NB4 (cell line): ENCODE results near the gene HES6.

Experiments
- CTCF ChIP-seq: IDR thresholded peaks from one replicate; pipeline ENCODE4 v1.5.1; 2012; ENCODE audit warnings: low read depth, low read length
- MAX ChIP-seq: IDR thresholded peaks from 2 replicates; pipeline ENCODE4 v1.6.1; 2011; ENCODE audit warnings: low read depth, low read length
- MYC ChIP-seq: IDR thresholded peaks from 2 replicates; pipeline ENCODE4 v1.6.1; 2011; ENCODE audit warnings: low read depth, low read length
- POLR2A ChIP-seq: IDR thresholded peaks from 2 replicates; pipeline ENCODE4 v1.6.1; 2011; ENCODE audit warnings: mild to moderate bottlenecking; ENCODE audit not compliant: insufficient read length; ENCODE audit errors: extremely low read depth

- no peak for TF ChIP-seq CTCF
- no peak for TF ChIP-seq POLR2A
- TF ChIP-seq MAX: no peak
- no peak for TF ChIP-seq MYC
These were observed 3.7 kb upstream of the HES6 start for GRCh38 chr2:238243496-238244076.
